Activated gamma-delta T cell treated with anti-CD3 and anti-CD28 coated beads, Interleukin-2, amount 50 U/mL, for 16 hours (primary cell): ENCODE measurements around the gene DOCK10.

Experiments used
- DNase-seq: peaks from one replicate; pipeline ENCODE4 v3.0.0-alpha.2; 2020; ENCODE audit warnings: low read depth

Gene DOCK10

DNA sequence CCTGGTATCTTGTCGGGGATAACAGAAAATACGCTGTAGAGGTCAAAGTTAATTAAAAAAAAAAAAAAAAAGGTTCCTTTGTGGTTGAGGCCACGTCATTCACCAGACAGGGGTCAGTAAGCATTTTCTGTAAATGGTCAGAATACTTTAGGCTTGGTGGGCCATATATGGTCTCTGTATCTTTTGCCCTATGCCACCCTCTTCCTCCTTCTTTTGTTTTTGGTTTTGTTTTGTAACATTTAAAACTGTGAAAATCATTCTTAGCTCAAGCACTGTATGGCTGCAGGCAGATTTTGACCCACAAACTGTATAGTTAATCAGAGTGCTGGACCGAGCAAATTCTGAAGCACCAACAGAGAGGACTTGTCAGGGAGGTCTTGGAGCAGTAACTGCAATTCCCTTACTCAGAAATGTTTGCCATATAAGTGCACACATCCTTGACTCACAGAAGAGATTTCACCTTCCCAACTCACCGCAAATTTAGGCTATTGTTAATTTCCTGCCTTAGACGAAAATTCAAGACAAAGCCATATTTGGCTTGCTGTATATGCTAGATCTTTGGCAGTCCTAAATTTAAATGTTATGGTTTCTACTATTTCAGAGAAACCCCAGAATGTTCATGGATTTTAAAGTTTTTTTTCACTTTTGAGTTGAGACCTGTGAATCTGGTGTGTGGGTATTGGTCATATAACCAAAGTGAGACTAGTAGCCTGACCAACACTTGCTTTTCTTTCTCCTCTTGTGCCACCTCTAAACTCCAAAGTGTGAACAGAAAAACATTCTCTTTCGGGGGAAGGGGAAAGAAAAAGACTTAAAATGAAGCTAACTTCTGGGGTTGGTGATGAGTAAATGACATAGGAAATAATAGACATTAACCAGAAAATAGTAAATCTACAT, 65.4 kb downstream of the DOCK10 start:
- no peak for DNase-seq

DNA sequence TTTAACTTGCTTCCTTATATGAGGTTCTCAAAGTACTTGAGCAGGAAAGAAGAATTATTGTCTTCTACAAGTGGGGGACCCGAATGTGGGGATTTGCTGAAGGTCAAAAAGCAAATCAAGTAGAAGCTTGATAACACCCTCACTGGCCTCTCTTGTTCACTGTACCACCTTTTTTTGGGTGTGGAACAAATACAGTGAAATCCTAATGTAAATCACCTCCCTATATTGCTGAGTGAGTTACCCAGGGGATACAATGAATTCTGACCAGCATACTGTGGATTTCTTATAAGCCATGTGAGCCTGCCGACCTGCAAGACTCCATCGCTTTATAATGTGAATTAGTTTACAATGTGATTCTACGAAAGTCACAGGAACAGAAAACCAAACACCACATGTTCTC, 66.5 kb downstream of the DOCK10 start:
- no peak for DNase-seq

DNA sequence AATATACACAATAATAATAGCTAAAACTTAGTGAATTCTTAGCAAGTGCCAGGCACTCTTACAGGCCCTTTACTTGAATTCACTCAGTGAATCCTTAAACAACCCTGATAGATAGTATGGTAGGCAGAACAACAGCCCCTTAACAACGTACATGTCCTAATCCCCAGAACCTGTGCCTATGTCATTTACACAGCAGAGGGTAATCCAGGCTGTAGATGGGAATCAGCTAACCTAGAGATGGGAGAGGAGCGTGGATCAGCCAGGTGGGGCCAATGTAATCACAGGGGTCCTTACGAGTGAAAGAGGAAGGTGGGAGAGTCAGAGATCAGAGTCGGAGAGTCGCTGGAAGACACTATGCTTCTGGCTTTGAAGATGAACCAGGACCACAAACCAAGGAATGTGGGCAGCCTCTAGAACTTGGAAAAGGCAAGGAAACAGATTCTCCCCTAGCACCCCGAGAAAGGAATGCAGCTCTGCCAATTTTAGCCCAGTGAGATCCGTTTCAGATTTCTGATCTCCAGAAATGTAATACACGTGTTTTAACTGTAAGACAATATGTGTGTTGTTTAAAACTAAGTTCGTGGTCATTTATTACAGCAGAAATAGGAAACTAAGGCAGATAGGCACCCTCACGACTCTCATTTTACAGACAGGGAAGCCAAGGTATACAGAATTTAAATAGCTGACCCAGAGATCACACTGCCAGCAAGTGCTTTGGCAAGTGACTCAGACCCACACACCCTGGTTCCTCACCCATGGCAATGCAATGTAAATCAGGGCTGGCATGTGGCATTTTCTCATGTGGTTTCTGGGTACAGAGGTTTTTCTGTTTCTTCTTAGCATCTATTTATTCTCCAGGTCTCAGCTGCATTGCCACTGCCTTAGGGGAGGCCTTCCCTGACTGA, 68.9 kb downstream of the DOCK10 start:
- no peak for DNase-seq

DNA sequence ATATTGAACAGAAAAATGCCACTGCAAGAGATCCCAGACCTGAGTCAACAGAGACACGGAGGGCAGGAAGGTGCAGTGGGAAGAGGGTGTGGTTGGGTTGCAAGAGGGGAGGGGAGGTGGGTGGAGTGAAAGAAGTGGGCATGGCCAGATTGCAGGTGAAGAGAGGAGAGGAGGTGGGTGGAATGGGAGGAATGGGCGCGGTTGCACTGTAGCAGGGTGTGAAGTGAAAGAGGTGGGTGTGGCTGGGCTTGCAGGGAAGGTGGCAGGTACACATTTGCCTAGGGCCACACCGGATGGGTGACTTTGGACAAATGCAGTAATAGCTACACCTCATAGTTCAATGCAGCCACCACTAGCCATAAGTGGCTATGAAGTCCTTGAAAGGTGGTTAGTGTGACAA, 71.1 kb downstream of the DOCK10 start:
- no peak for DNase-seq

DNA sequence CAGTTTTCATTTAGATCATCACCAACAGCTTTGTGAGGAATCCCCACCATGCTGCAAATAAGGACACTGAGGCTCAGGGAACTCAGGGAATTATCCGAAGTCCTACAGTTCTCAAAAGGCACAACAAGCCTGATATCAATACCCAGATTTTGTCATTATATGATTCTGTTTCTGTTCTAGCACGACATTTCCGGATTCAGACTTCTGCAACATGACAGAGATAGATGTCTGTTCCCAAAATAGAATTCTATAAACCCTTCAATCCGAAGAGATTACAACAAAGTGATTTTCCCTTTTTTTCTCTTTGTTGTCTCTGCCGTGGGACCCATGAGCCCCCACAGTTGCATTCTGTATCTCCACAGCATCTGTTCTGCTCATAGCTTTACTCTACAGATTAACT, 72.0 kb downstream of the DOCK10 start:
- no peak for DNase-seq

DNA sequence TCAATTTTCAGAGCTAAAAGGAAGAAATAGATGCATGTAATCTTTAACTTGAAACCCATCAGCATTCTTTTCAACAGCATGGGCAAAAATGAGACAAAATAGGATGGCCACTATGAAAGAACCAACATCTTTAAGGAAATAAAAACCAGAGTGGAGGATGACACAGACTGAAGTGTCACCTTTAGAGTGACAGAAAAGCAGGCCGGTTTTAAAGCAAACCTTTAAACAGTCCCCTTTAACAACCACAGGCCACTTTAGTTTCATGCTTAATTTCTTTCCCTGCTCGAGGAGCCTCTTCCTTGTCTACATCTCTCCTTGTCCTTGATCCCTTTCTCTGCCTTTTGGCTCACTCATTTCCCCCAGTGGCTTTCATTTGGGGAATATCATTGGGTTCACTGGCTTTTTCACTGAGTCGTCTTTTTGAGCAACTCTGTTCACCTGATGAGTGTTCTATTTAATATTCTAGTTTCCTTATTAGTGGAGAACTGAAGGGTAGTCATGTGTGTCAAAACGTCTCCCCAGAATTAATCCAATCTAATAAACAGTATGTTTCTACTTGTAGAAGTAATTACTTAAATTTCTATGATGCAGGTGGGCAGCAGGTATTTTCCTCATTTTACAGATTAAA, 72.5 kb downstream of the DOCK10 start:
- no peak for DNase-seq

DNA sequence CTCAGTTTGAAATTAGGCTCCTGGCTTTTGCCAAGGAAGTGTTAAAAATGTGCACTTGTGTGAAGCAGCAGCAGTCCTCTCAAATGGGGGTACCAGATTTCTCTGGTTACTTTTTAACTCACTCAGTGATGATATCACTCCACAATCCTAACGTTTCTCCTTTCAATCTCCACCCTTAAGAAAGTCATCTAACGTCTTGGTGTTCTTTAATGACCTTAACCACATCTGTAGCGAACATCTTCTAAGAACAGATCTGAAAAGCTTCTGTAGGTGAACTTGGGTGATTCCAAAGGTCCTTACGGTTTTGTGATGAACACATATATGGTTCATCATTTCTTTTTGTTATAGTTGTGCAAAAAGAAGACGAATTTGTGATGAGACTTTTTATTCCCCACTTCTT, 73.2 kb downstream of the DOCK10 start:
- DNase-seq, result no peak

DNA sequence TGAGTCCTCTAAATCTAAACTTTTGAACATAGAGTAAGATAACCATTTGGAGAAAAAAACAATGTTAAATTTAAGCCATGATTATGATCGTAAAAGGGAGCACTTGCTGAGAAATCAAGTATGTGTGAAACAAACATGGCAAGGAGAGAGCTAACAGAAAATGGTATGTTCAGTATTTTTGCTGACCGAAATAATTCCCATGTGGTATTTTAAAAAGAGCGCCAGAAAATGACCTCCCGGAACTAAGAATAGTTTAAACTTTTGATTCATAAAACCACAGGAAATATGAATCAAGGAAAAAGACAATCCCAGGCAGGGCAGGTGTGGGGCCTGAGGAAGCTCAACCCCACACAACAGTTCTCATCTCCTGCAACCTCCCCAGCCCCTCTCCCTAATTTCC, 74.2 kb downstream of the DOCK10 start:
- DNase-seq, result no peak

DNA sequence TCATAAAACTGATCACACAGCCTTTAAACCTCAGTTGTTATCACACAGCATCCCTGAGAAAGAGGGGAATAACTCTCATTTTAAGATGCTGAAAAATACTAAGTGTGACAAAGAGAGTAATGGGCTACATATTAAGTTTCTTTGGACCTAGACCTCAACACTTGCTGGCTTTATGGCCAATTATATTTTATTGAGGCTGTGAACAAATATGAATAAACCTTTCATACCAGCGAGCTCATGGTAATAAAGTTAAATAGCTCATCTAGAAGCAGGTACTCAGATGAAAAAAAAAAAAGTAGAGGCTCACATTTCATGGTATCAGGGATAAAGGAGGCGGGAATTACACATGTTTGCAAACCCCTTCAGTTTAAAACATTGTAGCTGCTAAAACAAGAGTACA, 75.7 kb downstream of the DOCK10 start:
- DNase-seq, result no peak

DNA sequence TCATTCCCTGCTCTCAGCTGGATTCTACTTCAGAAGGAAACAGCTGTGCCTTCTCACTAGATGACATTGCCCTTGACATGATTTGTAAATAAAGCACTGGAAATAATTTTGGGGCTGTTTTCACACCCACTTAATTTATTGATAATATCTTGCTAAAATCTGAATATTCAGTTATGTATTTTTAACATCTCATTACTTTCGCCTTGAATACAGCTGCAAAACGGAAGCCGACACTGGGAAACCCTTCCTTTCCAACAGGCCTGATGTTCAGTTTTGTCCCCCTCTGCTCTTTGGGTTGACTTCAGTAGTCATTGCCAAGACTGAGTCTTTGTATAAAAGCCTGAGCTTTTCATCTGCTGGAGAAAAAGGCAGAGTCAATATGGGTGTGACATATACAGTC, 82.7 kb downstream of the DOCK10 start:
- no peak for DNase-seq

DNA sequence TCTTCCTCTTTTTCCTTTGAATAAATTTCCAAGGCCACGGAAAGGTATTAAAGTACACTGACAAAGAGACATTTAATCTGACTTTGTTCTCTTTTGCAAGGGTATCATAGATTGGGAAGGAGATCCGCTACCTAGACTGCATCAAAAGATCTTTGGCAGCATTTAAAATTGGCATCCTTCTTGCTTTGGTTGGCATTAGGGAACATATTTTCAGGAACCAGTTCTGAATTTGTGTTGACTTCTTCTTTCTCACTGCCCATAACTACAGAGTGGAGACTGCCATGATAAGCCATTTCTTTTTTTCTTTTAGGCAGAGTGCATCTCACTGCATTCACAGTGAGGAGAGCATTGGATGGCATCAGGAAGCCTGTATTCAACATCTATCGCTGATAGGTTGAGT, 83.4 kb downstream of the DOCK10 start:
- no peak for DNase-seq

DNA sequence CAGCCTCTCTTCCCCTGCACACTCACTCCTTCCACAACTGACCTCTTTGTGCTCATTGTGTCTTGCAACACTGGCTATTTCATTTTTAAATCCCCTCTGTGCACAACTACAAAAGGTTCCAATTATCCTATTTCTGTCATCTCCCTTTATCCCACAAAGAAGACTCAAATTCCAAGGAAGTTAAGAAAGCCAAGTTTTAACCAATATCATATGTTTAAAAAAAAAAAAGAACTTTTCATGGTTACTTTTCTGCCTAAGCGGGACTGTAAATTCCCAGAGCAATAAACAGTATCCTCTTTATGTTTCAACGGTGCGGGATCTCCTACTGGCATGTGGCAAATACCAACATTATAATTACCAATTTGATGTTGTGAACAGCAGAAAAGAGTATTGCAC, 83.8 kb downstream of the DOCK10 start:
- no peak for DNase-seq

DNA sequence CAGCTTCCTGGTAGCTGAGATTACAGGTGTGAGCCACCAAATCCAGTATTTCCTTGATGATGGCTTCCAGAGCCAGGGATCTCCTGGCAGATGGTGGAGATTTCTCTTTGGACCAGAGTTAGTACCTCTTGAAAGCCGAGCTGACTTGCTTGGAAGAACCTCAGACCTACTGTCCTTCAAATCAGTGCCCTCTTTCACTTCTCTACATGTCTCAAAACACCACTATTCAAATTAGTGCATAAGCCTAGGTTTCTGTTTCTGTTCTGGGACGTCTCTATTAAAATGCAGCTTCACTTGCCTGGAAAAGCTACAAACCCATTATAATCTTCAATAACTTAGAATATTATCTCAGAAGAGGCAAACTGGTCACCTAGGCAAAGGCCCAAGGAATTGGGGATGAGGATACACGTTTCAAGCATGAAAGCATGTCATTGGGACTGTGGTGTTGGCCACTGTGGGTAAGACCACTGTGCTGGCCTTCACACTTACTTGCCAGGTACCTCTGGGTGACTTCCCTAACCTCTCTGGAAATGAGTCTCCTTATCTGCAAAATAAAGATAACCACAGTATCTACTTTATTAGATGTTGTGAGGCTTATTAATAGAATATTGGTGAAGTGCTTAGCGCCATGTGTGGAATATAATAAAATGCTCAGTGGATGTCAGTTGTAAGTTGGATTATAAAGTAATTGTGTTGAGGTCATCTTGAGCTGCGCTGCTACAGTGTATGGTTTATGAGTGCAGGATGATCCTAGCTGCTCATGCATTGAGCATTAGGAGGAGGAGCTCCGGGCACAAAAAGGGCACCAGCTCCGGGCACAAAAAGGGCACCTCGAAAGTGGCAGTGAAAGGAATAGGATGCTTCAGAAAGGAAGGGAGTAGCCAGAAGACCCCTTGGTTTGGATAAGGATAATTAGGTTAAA, 84.5 kb downstream of the DOCK10 start:
- DNase-seq, result no peak

DNA sequence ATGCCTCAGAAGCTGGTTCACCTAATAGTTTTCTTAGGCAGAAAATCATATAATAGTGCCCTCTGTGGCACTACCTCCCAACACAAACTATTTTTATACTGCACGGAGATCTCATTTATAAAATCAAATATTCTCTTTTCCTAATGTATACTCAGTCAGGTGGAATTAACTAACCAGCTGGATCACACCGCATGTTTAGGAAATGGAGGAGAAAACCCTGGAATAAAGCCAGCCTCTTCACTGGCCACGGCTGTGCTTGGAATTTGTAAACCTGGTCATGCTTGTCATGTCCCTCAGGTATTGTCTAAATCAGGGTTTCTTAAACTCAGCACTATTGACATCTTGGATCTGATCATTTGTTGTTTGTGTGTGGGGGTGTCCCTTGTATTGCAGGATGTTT, 85.6 kb downstream of the DOCK10 start:
- DNase-seq, result no peak

DNA sequence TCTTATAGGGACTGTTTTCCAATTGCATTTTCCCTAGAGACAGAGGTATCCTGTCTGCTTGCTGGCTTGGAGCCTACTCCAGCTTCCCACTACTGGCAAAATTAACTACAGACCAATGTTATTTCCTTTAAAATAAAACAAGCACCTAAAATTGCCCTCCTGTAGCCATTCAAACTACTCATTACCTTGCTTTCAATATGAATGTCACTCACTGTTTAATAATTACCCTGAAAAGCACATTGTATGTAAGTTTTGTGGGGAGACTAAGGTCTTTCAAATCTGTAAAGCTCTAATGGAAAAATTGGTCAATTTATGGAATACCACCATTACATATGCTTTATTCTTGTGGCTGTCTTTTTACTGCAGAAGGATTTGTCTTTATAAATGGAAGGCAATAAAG, 87.3 kb downstream of the DOCK10 start:
- DNase-seq, result no peak

DNA sequence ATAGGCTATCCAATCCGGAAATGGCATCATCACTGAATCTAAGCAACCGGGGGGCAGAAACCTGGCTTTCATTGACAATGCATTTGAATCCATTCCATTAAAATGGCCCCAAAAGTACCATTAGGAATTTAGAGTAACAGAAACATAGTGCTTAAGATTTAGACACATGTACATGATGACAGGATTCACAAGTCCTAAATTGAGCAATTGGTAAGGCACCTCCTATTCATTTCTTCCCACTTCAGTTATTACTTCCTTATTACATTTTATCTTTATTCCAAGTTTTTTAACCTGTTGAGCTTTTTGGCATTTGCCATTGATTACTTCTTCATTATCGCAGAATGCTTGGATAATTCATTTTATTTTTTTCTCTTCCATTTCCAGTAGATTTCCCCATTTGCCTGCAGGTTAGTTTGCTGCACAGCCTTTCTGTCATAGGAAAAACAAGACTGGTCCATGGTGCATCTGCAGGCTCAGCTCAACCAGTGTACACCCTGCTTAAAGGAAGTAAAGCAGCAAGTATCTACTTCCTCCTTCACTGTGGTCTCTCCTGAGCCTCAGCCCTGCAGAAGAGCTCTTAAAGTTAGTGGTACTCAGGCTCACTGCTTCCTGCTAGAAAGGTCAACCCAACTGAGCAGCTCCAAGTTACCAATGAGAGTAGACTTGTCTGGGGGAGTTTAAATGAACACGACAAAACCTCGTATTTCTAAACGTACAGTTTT, 89.2 kb downstream of the DOCK10 start:
- peak; percentile 25 for DNase-seq

DNA sequence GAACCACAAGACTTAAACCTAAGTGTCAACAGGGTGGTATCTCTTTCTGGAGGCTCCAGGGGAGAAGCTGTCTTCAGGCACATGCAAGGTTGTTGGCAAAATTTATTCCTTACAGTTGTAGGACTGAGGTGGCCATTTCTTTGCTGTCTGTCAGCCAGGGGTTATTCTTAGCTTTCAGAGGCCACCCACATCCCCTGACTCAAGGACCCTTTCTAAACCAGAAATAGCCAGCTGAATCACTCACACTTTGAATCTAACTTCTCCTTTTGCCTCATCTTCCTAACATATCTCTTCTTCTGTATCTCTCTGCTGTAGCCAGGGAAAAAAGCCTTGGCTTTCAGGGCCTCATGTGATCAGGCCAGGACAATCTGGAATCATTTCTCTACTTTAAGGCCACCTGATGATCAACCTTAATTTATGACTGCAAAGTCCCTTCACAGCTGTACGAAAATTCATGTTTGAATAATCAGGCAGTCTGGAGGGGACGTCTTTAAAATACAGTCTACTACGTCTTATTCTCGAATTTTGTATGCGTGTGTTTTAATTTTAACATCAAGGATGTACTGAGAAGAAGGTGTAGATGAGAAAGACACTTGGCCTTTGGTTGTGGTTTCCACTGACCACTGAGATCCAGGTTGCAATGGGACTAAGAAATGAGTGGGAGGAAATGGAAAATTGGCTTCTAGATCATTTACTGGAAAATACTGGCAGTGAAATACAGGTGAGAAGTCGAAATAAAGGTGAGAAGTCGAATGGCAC, 90.4 kb downstream of the DOCK10 start:
- no peak for DNase-seq

DNA sequence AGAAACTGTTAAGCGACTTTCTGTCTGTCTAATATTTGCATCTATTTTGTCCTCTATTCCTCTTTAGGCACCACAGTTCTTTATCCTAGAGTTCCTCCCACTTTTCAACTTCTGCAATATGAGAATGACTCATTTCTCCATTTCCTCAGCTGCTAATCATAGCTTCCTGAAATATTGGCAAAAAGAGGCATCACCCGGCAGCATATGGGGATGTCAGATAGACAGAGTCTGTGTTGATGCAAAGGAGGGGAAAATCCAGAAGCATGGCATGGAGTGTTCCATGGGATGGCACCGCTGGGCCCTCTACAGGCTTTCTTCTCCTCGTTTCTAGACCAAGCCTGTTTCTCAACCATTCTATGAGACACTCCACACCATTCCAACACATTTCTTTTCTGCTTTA, 93.4 kb downstream of the DOCK10 start:
- no peak for DNase-seq

DNA sequence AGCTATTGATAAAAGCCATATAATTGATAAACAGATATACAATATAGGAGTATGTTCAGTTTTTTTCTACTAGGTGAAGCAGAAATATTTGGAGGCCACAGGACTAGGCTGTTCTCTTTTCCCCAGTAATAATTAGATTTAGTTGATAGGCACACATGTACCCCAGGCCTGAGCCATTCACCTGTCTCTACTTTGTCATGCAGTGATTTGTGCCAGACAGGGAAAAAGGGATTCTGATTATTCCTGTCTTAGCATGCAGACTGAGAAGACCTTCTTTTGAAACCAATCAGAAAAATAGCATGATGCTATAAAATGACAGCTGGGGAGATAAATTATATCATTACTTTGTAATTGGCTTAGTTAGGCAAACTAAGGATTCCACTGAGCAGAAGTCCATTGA, 94.3 kb downstream of the DOCK10 start:
- DNase-seq, result no peak

DNA sequence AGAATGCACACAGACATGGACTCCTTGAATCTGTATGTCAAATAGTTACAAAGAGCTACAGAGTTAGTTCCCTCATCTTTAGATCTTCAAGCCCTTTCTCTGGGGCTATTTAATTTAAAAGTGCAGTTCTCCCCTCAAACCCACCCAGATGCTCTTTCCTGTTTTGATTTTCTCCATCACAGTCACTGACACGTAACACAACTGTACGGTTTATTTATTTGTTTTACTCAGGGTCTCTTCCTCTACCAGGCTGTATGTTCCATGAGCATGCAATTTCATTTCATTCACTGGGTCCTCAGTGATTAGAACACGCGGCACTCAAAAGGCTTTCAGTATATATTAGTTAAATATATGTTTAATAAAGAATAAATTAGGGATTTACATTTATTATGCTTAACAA, 94.7 kb downstream of the DOCK10 start:
- no peak for DNase-seq
